Progenitor cell of endocrine pancreas (in vitro differentiated cells): ENCODE data around the gene FASN. TPM values are rescaled to one million over a fixed set of nuclear protein-coding genes. Genes with fewer than 3 reads are reported as not detected.

Source experiments
- DNase-seq: peaks from one replicate; pipeline ENCODE4 v3.0.0; 2021; ENCODE audit warnings: low spot score; ENCODE audit not compliant: unreplicated experiment
- H3K27ac Mint-ChIP-seq: 2 replicates; pipeline ENCODE4 v1.8.0; 2021; ENCODE audit warnings: mild to moderate bottlenecking, moderate library complexity, mixed read lengths
- H3K27me3 Mint-ChIP-seq: 2 replicates; pipeline ENCODE4 v1.8.0; 2021; ENCODE audit warnings: mixed read lengths
- H3K36me3 Mint-ChIP-seq: 2 replicates; pipeline ENCODE4 v1.8.0; 2022; ENCODE audit warnings: mixed read lengths; ENCODE audit not compliant: insufficient read depth
- H3K4me1 Mint-ChIP-seq: 2 replicates; pipeline ENCODE4 v1.8.0; 2021; ENCODE audit warnings: low read depth, mixed read lengths
- H3K4me3 Mint-ChIP-seq: 2 replicates; pipeline ENCODE4 v1.8.0; 2021; ENCODE audit warnings: low read depth, mild to moderate bottlenecking, moderate library complexity, mixed read lengths
- H3K9me3 Mint-ChIP-seq: 2 replicates; pipeline ENCODE4 v1.8.0; 2021; ENCODE audit warnings: low read depth, mixed read lengths
- total RNA-seq: library from RNA; stranded (reverse); gene quantifications from 2 replicates; pipeline ENCODE4 v1.2.1, GENCODE V29; 2021
- TF ChIP-seq, protein P1 (sequence below): fragments of 200-600 bp; sonication (generic); IDR thresholded peaks from one replicate; pipeline ENCODE4 v1.5.0; 2021; ENCODE audit warnings: antibody characterized with exemption, mild to moderate bottlenecking; ENCODE audit not compliant: unreplicated experiment

Gene FASN
- total RNA-seq, 1 donor from 2014 or later, result 308 TPM

DNA sequence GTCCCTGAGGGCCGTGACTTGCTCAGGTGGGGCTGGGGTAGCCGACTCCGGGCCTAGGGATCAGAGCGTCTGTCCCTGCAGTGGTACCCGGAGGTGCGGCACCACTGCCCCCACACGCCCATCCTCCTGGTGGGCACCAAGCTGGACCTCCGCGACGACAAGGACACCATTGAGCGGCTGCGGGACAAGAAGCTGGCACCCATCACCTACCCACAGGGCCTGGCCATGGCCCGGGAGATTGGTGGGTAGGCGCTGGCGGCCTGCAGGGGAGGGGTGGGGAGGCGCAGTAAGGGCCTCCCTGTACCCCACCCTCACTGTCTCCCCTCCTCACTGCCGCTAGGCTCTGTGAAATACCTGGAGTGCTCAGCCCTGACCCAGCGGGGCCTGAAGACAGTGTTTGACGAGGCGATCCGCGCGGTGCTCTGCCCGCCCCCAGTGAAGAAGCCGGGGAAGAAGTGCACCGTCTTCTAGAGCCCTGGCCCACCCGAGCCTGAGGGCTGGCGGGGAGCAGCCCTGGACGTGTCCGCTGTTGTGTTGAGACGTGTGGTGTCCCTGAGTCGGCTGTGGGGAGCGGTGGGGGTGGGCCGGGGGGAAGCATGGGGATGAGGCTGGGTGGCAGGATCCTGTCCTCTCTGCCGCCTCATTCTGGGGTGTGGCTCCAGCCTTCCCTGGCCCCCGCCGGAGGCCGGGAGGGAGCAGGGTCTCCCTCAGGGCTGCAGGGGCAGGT, 64.5 kb downstream of the FASN start:
- TF ChIP-seq, protein P1, sequence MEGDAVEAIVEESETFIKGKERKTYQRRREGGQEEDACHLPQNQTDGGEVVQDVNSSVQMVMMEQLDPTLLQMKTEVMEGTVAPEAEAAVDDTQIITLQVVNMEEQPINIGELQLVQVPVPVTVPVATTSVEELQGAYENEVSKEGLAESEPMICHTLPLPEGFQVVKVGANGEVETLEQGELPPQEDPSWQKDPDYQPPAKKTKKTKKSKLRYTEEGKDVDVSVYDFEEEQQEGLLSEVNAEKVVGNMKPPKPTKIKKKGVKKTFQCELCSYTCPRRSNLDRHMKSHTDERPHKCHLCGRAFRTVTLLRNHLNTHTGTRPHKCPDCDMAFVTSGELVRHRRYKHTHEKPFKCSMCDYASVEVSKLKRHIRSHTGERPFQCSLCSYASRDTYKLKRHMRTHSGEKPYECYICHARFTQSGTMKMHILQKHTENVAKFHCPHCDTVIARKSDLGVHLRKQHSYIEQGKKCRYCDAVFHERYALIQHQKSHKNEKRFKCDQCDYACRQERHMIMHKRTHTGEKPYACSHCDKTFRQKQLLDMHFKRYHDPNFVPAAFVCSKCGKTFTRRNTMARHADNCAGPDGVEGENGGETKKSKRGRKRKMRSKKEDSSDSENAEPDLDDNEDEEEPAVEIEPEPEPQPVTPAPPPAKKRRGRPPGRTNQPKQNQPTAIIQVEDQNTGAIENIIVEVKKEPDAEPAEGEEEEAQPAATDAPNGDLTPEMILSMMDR, result no peak
- Mint-ChIP-seq H3K27me3 (peaks cover 8% of the 10 kb centered on the region), H3K27ac (no peak overlapping the region), H3K36me3 (peaks cover 9% of the 10 kb centered on the region), H3K4me1 (peaks cover 4% of the 10 kb centered on the region), H3K4me3 (no peak overlapping the region), H3K9me3 (no peaks in the 10 kb centered on the region)
- no peak for DNase-seq

DNA sequence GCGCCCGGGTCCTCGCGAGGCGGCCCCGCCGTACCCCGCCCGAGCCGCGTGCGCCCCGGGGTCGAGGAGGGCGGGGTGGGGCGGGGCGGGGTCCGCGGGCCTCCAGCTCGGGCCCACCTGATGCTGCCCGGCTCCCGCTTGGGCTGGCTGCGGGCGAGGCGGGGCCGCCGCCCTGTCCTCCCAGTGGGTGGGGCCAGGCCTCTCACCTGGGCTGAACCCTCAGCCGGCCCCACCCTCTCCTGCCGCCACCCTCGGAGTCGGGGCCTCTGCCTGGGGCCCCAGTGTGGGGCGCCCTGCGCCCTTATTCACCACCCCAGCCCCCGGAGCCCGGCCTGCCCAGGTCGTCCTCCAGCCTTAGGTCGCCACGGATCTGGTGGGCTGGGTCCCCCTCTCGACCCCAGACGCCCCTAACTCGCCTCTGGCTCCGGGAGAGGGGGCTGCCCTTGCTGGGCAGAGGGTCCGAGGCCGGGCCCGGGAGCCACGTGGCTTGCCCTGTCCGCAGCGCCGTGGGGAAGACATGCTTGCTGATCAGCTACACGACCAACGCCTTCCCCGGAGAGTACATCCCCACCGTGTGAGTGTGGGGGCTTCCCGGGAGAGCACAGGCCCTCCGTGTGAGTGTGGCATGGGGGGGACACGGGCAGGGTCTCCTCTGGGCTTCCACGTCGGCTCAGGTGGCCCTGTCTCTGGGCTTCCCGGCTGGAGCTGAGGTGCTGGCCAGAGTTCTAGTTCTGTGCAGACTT, 66.0 kb downstream of the FASN start:
- peaks cover 13% of the 10 kb centered on the region for H3K36me3 Mint-ChIP-seq
- H3K4me3 Mint-ChIP-seq, result peak overlapping the region; percentile 62
- TF ChIP-seq, protein P1, result no peak
- peaks cover 3% of the 10 kb centered on the region for H3K4me1 Mint-ChIP-seq
- no peaks in the 10 kb centered on the region for H3K9me3 Mint-ChIP-seq
- H3K27me3 Mint-ChIP-seq, result peaks cover 8% of the 10 kb centered on the region
- H3K27ac Mint-ChIP-seq, result no peak overlapping the region
- no peak for DNase-seq

DNA sequence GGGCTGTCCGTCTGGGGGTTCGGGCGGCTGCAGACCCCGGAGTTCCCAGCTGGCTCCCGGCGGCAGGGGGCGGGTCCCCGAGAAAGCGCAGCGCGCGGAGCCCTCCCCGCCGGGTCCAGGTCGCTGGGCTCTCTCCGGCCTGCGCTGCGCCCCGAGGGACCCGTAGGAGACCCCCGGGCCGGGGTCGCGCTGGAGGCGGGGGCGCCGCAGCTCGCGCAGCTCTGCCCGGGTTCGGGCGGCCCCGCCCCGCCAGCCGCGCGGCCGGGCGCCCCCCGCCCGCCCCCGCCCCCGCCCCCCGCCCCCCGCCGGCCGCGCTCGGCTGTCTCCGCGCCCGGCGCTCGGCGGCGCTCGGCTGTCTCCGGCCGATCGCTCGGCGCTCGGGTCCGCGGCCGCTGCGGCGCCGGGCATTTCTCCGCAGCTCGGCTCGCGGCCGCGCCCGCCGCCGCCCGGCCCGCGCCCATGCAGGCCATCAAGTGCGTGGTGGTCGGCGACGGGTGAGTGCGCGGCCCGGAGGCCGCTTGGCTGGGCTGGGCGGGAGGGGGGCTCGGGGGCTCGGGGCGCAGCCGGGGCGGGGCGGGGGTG, 66.6 kb downstream of the FASN start, which contains the start of gene RAC3:
Gene RAC3, plus strand, starts transcription at position 376 of the 582 bp plus-strand sequence. Its CDS starts 84 bp downstream, at position 460.
- Mint-ChIP-seq H3K9me3 (no peaks in the 10 kb centered on the region), H3K27ac (peak within 1 kb of the TSS; percentile 52), H3K36me3 (peaks cover 14% of the 10 kb centered on the region), H3K4me1 (peaks cover 1% of the 10 kb centered on the region), H3K27me3 (peaks cover 8% of the 10 kb centered on the region), H3K4me3 (peak within 1 kb of the TSS; percentile 73)
- TF ChIP-seq, protein P1, result no peak
- DNase-seq, result no peak

DNA sequence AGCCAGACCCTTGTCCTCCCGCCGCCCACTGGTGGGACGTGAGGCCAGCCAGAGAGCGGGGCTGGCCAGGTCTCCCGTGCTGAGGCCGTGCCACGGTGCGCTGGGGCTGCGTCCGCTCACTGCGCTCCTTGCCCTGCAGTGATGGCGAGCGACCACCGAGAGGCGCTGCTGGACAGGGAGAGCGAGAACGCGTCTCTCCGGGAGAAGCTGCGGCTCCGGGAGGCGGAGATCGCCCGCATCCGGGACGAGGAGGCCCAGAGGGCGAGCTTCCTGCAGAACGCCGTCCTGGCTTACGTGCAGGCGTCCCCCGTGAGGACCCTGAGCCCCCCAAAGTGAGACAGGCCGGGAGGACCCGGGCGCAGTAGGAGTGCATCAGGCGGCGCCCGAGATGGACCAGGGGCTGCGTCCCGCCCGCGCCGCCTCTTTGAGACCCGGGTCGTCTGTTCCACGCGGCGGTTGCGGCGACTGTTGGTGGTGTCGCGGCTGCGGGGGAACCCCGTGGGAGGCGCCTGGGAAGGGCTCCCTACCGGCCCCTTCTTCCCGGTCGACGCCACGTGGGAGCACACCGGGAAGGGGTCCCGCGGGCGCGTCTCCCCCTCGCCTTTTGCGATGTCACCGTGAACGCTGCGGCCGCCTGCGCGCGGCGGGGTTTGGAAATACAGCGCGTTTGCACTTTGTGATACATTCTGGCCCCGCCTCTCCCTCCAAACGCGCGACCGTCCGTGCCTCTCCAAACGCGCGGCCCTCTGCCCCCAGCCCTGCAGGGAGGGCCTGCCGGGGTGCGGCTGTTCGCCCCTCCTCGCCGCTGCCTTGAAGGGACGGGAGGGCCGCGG, 67.3 kb downstream of the FASN start:
- Mint-ChIP-seq H3K9me3 (no peaks in the 10 kb centered on the region), H3K27me3 (peaks cover 8% of the 10 kb centered on the region), H3K27ac (peak overlapping the region; percentile 52), H3K4me3 (peak overlapping the region; percentile 73), H3K36me3 (peaks cover 15% of the 10 kb centered on the region), H3K4me1 (peaks cover 1% of the 10 kb centered on the region)
- TF ChIP-seq, protein P1, result peak; percentile 84
- peak; percentile 85 for DNase-seq
